IMR-90 (cell line): Measurements from ENCODE around the gene SLC25A17. TPM values are rescaled to one million over a fixed set of nuclear protein-coding genes. Genes with fewer than 3 reads are reported as not detected.

Source experiments
- ATAC-seq: fragments of 200-7000 bp; cut with Tn5 transposase; 2 replicates; pipeline ENCODE4 v1.9.1; 2020; ENCODE audit warnings: low read depth, mild to moderate bottlenecking, moderate library complexity
- BruUV-seq: library from RNA; stranded (reverse); fragments of 400-500 nt; replicated peaks from 2 replicates; lab custom pipeline; 2021; lab: Mats Ljungman, UMichigan
- CTCF ChIA-PET: fragments of 300-600 bp; formaldehyde crosslinking; extraction: SDS; loops from one replicate; lab custom pipeline; 2021; ENCODE audit warnings: antibody characterized with exemption; lab: Yijun Ruan, JAX
- POLR2A ChIA-PET: fragments of 300-600 bp; sonication (Branson Sonifier 250); formaldehyde crosslinking; loops from one replicate; lab custom pipeline; 2022; ENCODE audit warnings: antibody characterized with exemption; ENCODE audit not compliant: unreplicated experiment; lab: Charles Lee
- DNase-seq: peaks from one replicate; pipeline ENCODE4 v3.0.0; 2013
- H2AFZ ChIP-seq: replicated peaks from 2 replicates; pipeline ENCODE3; 2013; ENCODE audit warnings: low read length, mild to moderate bottlenecking; ENCODE audit not compliant: poor library complexity
- H2AK5ac ChIP-seq: 2 replicates; pipeline ENCODE4 v1.6.1; 2013; ENCODE audit warnings: low read depth, low read length, inconsistent platforms
- H2AK9ac ChIP-seq: replicated peaks from 2 replicates; pipeline ENCODE3; 2013; ENCODE audit warnings: mild to moderate bottlenecking, low read depth, low read length, moderate library complexity; ENCODE audit not compliant: poor library complexity
- H2BK120ac ChIP-seq: 2 replicates; pipeline ENCODE4 v1.6.1; 2013; ENCODE audit warnings: low read depth, low read length, inconsistent platforms
- H2BK15ac ChIP-seq: 3 replicates; pipeline ENCODE4 v1.6.1; 2013; ENCODE audit warnings: low read depth, low read length, inconsistent platforms
- H2BK20ac ChIP-seq: 2 replicates; pipeline ENCODE4 v1.6.1; 2013; ENCODE audit warnings: low read depth, mild to moderate bottlenecking, inconsistent platforms, low read length, moderate library complexity
- H2BK5ac ChIP-seq: 2 replicates; pipeline ENCODE4 v1.6.1; 2013; ENCODE audit warnings: mild to moderate bottlenecking, low read depth, low read length, inconsistent platforms; ENCODE audit not compliant: poor library complexity, severe bottlenecking
- H3K14ac ChIP-seq: replicated peaks from 2 replicates; pipeline ENCODE4 v1.6.1; 2013; ENCODE audit warnings: low read depth, low read length, inconsistent platforms
- H3K18ac ChIP-seq: 2 replicates; pipeline ENCODE4 v1.6.1; 2013; ENCODE audit warnings: low read depth, low read length, control low read depth
- H3K23ac ChIP-seq: 2 replicates; pipeline ENCODE4 v1.6.1; 2013; ENCODE audit warnings: low read depth, low read length, inconsistent platforms
- H3K27ac ChIP-seq: 2 replicates; pipeline ENCODE4 v1.5.1; 2013; ENCODE audit warnings: mild to moderate bottlenecking, control low read depth, low read length; ENCODE audit not compliant: insufficient read depth
- H3K27me3 ChIP-seq: 2 replicates; pipeline ENCODE4 v1.6.1; 2013; ENCODE audit warnings: low read length; ENCODE audit not compliant: control insufficient read depth, insufficient read depth
- H3K36me3 ChIP-seq: 2 replicates; pipeline ENCODE4 v1.6.1; 2013; ENCODE audit warnings: low read length, mixed read lengths; ENCODE audit not compliant: control insufficient read depth, insufficient read depth
- H3K4ac ChIP-seq: 2 replicates; pipeline ENCODE4 v1.6.1; 2013; ENCODE audit warnings: low read depth, low read length, inconsistent platforms
- H3K4me1 ChIP-seq: 2 replicates; pipeline ENCODE4 v1.6.1; 2013; ENCODE audit warnings: low read length, mixed read lengths; ENCODE audit not compliant: control insufficient read depth, insufficient read depth
- H3K4me2 ChIP-seq: 2 replicates; pipeline ENCODE4 v1.6.1; 2013; ENCODE audit warnings: low read depth, mild to moderate bottlenecking, control low read depth, low read length, moderate library complexity
- H3K4me3 ChIP-seq: 2 replicates; pipeline ENCODE4 v1.5.1; 2013; ENCODE audit warnings: low read depth, mild to moderate bottlenecking, control low read depth, low read length, moderate library complexity; ENCODE audit not compliant: insufficient read depth
- H3K56ac ChIP-seq: 2 replicates; pipeline ENCODE4 v1.6.1; 2013; ENCODE audit warnings: low read length, inconsistent platforms; ENCODE audit not compliant: insufficient read depth; ENCODE audit errors: extremely low read depth
- H3K79me1 ChIP-seq, 2 experiments: 2 replicates each; pipeline ENCODE4 v1.6.1; 2013; ENCODE audit warnings: low read length in 2 of 2, inconsistent platforms in 1 of 2, low read depth in 1 of 2
- H3K9ac ChIP-seq: 2 replicates; pipeline ENCODE4 v1.6.1; 2013; ENCODE audit warnings: low read depth, low read length, control low read depth
- H3K9me1 ChIP-seq: 2 replicates; pipeline ENCODE4 v1.6.1; 2013; ENCODE audit warnings: low read length, inconsistent platforms; ENCODE audit not compliant: insufficient read depth
- H3K9me3 ChIP-seq: 2 replicates; pipeline ENCODE4 v1.6.1; 2013; ENCODE audit warnings: low read length; ENCODE audit not compliant: control insufficient read depth, insufficient read depth
- H4K20me1 ChIP-seq: 2 replicates; pipeline ENCODE4 v1.6.1; 2013; ENCODE audit warnings: low read length, inconsistent platforms; ENCODE audit not compliant: insufficient read depth
- H4K5ac ChIP-seq: 2 replicates; pipeline ENCODE4 v1.6.1; 2013; ENCODE audit warnings: mild to moderate bottlenecking, low read depth, low read length, control low read depth
- H4K8ac ChIP-seq, 2 experiments: 2 replicates each; pipeline ENCODE4 v1.6.1; 2013; ENCODE audit warnings: low read depth in 2 of 2, low read length in 2 of 2, control low read depth in 1 of 2, inconsistent platforms in 1 of 2
- H4K91ac ChIP-seq: 2 replicates; pipeline ENCODE4 v1.6.1; 2013; ENCODE audit warnings: low read depth, low read length, inconsistent platforms; ENCODE audit not compliant: insufficient read depth
- CEBPB ChIP-seq: IDR thresholded peaks from 2 replicates; pipeline ENCODE4 v1.6.1; 2012; ENCODE audit warnings: low read depth, low read length, improper control_type of control experiment
- CTCF ChIP-seq: conservative IDR thresholded peaks from 2 replicates; pipeline ENCODE4 v1.5.1; 2012; ENCODE audit warnings: mild to moderate bottlenecking, low read depth, low read length, improper control_type of control experiment
- FOS ChIP-seq: fragments of 150-350 bp; IDR thresholded peaks from 2 replicates; pipeline ENCODE4 v1.6.1; 2016; ENCODE audit warnings: low read depth, low read length
- MAZ ChIP-seq: IDR thresholded peaks from 2 replicates; pipeline ENCODE4 v1.6.1; 2012; ENCODE audit warnings: low read depth, mild to moderate bottlenecking, low read length, improper control_type of control experiment, moderate library complexity, borderline replicate concordance
- NFE2L2 ChIP-seq: fragments of 150-350 bp; IDR thresholded peaks from 2 replicates; pipeline ENCODE4 v1.6.1; 2016; ENCODE audit warnings: low read depth, mild to moderate bottlenecking, low read length
- RCOR1 ChIP-seq: IDR thresholded peaks from 2 replicates; pipeline ENCODE4 v1.6.1; 2012; ENCODE audit warnings: mild to moderate bottlenecking, low read length, improper control_type of control experiment; ENCODE audit not compliant: insufficient replicate concordance
- USF2 ChIP-seq: fragments of 150-350 bp; IDR thresholded peaks from 2 replicates; pipeline ENCODE4 v1.6.1; 2017; ENCODE audit warnings: mild to moderate bottlenecking, antibody characterized with exemption, low read length, low read depth
- WGBS, 2 experiments: methylation state at CpG; one replicate each; pipeline versions ENCODE4 v1.1.5 to v1.1.7; 2013; ENCODE audit warnings: missing lambda C conversion rate in 2 of 2; ENCODE audit not compliant: insufficient read length in 1 of 2; ENCODE audit errors: extremely low coverage in 2 of 2; 5-methylcytosine and 5-hydroxymethylcytosine counted together
- dilution Hi-C: fragments of 300-500 bp; cut with HindIII; formaldehyde crosslinking; loops from one replicate; pipeline ENCODE4 v1.14.3; 2018; ENCODE audit warnings: low sequenced_read_pairs; ENCODE audit not compliant: unreplicated experiment
- in situ Hi-C: fragments of 300-500 bp; cut with MboI; formaldehyde crosslinking; loops from 3 replicates; pipeline ENCODE4 v1.14.3; 2019; ENCODE audit warnings: low sequenced_read_pairs, inconsistent platforms, mixed read lengths
- intact Hi-C: fragments of 100-400 bp; cut with micrococcal nuclease; formaldehyde crosslinking; loops from 2 replicates; pipeline ENCODE4 v1.10.0; 2022
- polyA plus RNA-seq, 3 experiments: library from polyadenylated mRNA; depleted of rRNA; stranded (reverse); fragments of >200 nt; gene quantifications; 2 replicates each; pipeline ENCODE4 v1.2.3, GENCODE V29; 2012; ENCODE audit warnings: low replicate concordance in 1 of 3
- total RNA-seq: library from RNA; depleted of rRNA; stranded (reverse); fragments of >200 nt; gene quantifications from 2 replicates; pipeline ENCODE4 v1.2.3, GENCODE V29; 2012

Gene SLC25A17
- total and polyA plus RNA-seq, 2 of the 4 experiments (the other 2 are of a cell fraction) = 19.6 to 36.0 TPM

GRCh38 chr22:40862537-40862936 is 43.4 kb upstream of the SLC25A17 start:
- H3K4me1 ChIP-seq = peaks cover 3% of the 10 kb centered on the region
- H3K18ac ChIP-seq = no peak overlapping the region
- no peak overlapping the region for H3K9ac ChIP-seq
- H3K14ac ChIP-seq = no peak overlapping the region
- H2BK20ac ChIP-seq = no peak overlapping the region
- WGBS, 2 experiments = no CpG with 5 or more reads among the region's 2 CpGs
- H2BK5ac ChIP-seq = no peak overlapping the region
- no peak overlapping the region for H2AFZ ChIP-seq
- H4K91ac ChIP-seq = no peak overlapping the region
- intact Hi-C loops (no loop called here), in situ Hi-C loops (no loop called here), dilution Hi-C loops (no loop called here)
- no peak overlapping the region for H2BK120ac ChIP-seq
- no TSS peak for BruUV-seq
- peaks cover 29 to 69% of the 10 kb centered on the region in 2 experiments for H3K79me1 ChIP-seq
- peaks cover 4% of the 10 kb centered on the region; the same call in 1 of the 2 replicates for H3K9me1 ChIP-seq
- H3K4me2 ChIP-seq = no peak overlapping the region
- H4K20me1 ChIP-seq = no peaks in the 10 kb centered on the region; the same call in 1 of the 2 replicates
- DNase-seq = no peak
- no peaks in the 10 kb centered on the region for H3K27me3 ChIP-seq
- H2BK15ac ChIP-seq = no peak overlapping the region
- H3K23ac ChIP-seq = no peak overlapping the region
- no peak overlapping the region for H2AK5ac ChIP-seq
- H3K9me3 ChIP-seq = no peaks in the 10 kb centered on the region
- no peak overlapping the region for H4K5ac ChIP-seq
- no peak overlapping the region for H3K4me3 ChIP-seq
- no peak overlapping the region for H3K56ac ChIP-seq
- H2AK9ac ChIP-seq = no peak overlapping the region
- H3K27ac ChIP-seq = no peak overlapping the region
- H4K8ac ChIP-seq = no peak overlapping the region
- ChIA-PET POLR2A (no interaction called here), CTCF (no interaction called here)
- H3K4ac ChIP-seq = no peak overlapping the region
- H3K36me3 ChIP-seq = peaks cover 2% of the 10 kb centered on the region
- TF ChIP-seq CTCF = no peak
- no peak for TF ChIP-seq FOS
- TF ChIP-seq MAZ = no peak
- TF ChIP-seq CEBPB = no peak
- TF ChIP-seq RCOR1 = no peak
- TF ChIP-seq USF2 = no peak
- no peak for TF ChIP-seq NFE2L2
- no peak for ATAC-seq
